Neuronal stem cell (in vitro differentiated cells): ENCODE data around the gene SLAMF7.

Experiments used
- DNase-seq: peaks from one replicate; pipeline ENCODE4 v3.0.0-alpha.2; 2013; ENCODE audit warnings: low spot score
- H2AFZ ChIP-seq: one replicate; pipeline ENCODE4 v1.6.1; 2013; ENCODE audit warnings: mild to moderate bottlenecking, low read length, inconsistent platforms
- H2AK5ac ChIP-seq: 2 replicates; pipeline ENCODE4 v1.6.1; 2013; ENCODE audit warnings: low read depth, mild to moderate bottlenecking, inconsistent platforms, low read length, moderate library complexity, mixed read lengths
- H2BK120ac ChIP-seq: 2 replicates; pipeline ENCODE4 v1.6.1; 2013; ENCODE audit warnings: low read depth, mild to moderate bottlenecking, inconsistent platforms, low read length, moderate library complexity, mixed read lengths
- H2BK12ac ChIP-seq: one replicate; pipeline ENCODE4 v1.6.1; 2013; ENCODE audit warnings: low read length, inconsistent platforms
- H2BK15ac ChIP-seq: 2 replicates; pipeline ENCODE4 v1.6.1; 2013; ENCODE audit warnings: mild to moderate bottlenecking, low read length, inconsistent platforms, mixed read lengths
- H2BK5ac ChIP-seq: one replicate; pipeline ENCODE4 v1.6.1; 2013; ENCODE audit warnings: inconsistent platforms, mild to moderate bottlenecking, low read length, moderate library complexity
- H3K14ac ChIP-seq: one replicate; pipeline ENCODE4 v1.6.1; 2013; ENCODE audit warnings: low read length, inconsistent platforms
- H3K18ac ChIP-seq: 2 replicates; pipeline ENCODE4 v1.6.1; 2013; ENCODE audit warnings: low read length, inconsistent platforms
- H3K23ac ChIP-seq: 2 replicates; pipeline ENCODE4 v1.6.1; 2013; ENCODE audit warnings: low read depth, mild to moderate bottlenecking, mixed read lengths, low read length, inconsistent platforms; ENCODE audit not compliant: poor library complexity
- H3K27ac ChIP-seq: replicated peaks from 3 replicates; pipeline ENCODE4 v1.5.1; 2013; ENCODE audit warnings: low read length, inconsistent platforms
- H3K27me3 ChIP-seq, 3 experiments: 2 replicates each; pipeline ENCODE4 v1.6.1; 2013; ENCODE audit warnings: low read length in 3 of 3, mild to moderate bottlenecking in 2 of 3, inconsistent platforms in 1 of 3, low read depth in 1 of 3, mixed read lengths in 1 of 3, moderate library complexity in 1 of 3; ENCODE audit not compliant: control insufficient read depth in 3 of 3, insufficient read depth in 3 of 3
- H3K36me3 ChIP-seq, 2 donors: replicated peaks in 1 of 2; 2 replicates each; pipeline ENCODE4 v1.6.1; 2013; ENCODE audit warnings: low read length in 2 of 2; ENCODE audit not compliant: control insufficient read depth in 2 of 2, insufficient read depth in 2 of 2
- H3K4ac ChIP-seq: 2 replicates; pipeline ENCODE4 v1.6.1; 2013; ENCODE audit warnings: inconsistent platforms, mild to moderate bottlenecking, low read length, moderate library complexity
- H3K4me1 ChIP-seq, 2 donors: 1 replicate in 1 of 2; 2 replicates in 1 of 2; pipeline ENCODE4 v1.6.1; 2013; ENCODE audit warnings: low read length in 2 of 2, low read depth in 1 of 2; ENCODE audit not compliant: control insufficient read depth in 2 of 2, insufficient read depth in 1 of 2
- H3K4me2 ChIP-seq: one replicate; pipeline ENCODE4 v1.6.1; 2013; ENCODE audit warnings: mild to moderate bottlenecking, low read length, inconsistent platforms; ENCODE audit not compliant: insufficient read depth, poor library complexity, severe bottlenecking
- H3K4me3 ChIP-seq, 2 donors: 2 replicates each; pipeline ENCODE4 v1.5.1; 2013; ENCODE audit warnings: low read length in 2 of 2, mild to moderate bottlenecking in 2 of 2, inconsistent platforms in 1 of 2, moderate library complexity in 1 of 2
- H3K79me1 ChIP-seq: one replicate; pipeline ENCODE4 v1.6.1; 2013; ENCODE audit warnings: low read depth, mild to moderate bottlenecking, inconsistent platforms, low read length, moderate library complexity
- H3K9ac ChIP-seq: one replicate; pipeline ENCODE4 v1.6.1; 2013; ENCODE audit warnings: mild to moderate bottlenecking, low read depth, low read length, inconsistent platforms; ENCODE audit not compliant: poor library complexity
- H3K9me3 ChIP-seq, 2 donors: replicated peaks in 1 of 2; 2 replicates each; pipeline versions ENCODE3 to v1.6.1; 2013; ENCODE audit warnings: low read length in 2 of 2, mild to moderate bottlenecking in 2 of 2, inconsistent platforms in 1 of 2, low read depth in 1 of 2, mixed read lengths in 1 of 2, moderate library complexity in 1 of 2; ENCODE audit not compliant: control insufficient read depth in 2 of 2, insufficient read depth in 1 of 2
- H4K8ac ChIP-seq: one replicate; pipeline ENCODE4 v1.6.1; 2013; ENCODE audit warnings: low read depth, mild to moderate bottlenecking, inconsistent platforms, low read length, moderate library complexity
- H4K91ac ChIP-seq: one replicate; pipeline ENCODE4 v1.6.1; 2013; ENCODE audit warnings: low read length, low read depth, mild to moderate bottlenecking, inconsistent platforms; ENCODE audit not compliant: poor library complexity
- WGBS, 2 donors: extraction: QIAGEN DNeasy Blood & Tissue Kit; methylation state at CpG; one replicate each; pipeline ENCODE4 v1.1.7; 2013; ENCODE audit warnings: missing lambda C conversion rate in 2 of 2, mixed read lengths in 1 of 2; ENCODE audit not compliant: insufficient read length in 2 of 2, insufficient replicate concordance in 1 of 2; ENCODE audit errors: extremely low coverage in 2 of 2; 5-methylcytosine and 5-hydroxymethylcytosine counted together

The SLAMF7 gene

GRCh38 chr1:160724465-160725242 lies 14.4 kb upstream of the SLAMF7 start:
- no CpG with 5 or more reads among the region's 11 CpGs for WGBS, 2 donors
- H3K14ac ChIP-seq, result no peak overlapping the region

GRCh38 chr1:160726114-160726497 lies 12.9 kb upstream of the SLAMF7 start:
- H3K36me3 ChIP-seq, result no peaks in the 10 kb centered on the region
- H3K9me3 ChIP-seq, result no peaks in the 10 kb centered on the region
- no peak overlapping the region for H4K8ac ChIP-seq
- no peak overlapping the region for H2BK12ac ChIP-seq
- H3K4me3 ChIP-seq, result no peak overlapping the region
- H3K14ac ChIP-seq, result no peak overlapping the region
- H3K79me1 ChIP-seq, result no peaks in the 10 kb centered on the region
- H3K4me2 ChIP-seq, result no peak overlapping the region
- no peak for DNase-seq
- peaks cover 0 to 2% of the 10 kb centered on the region in 2 donors for H3K4me1 ChIP-seq
- no peak overlapping the region for H3K23ac ChIP-seq
- H3K4ac ChIP-seq, result no peak overlapping the region
- peaks cover 0 to 4% (median 0%) of the 10 kb centered on the region in 3 experiments for H3K27me3 ChIP-seq
- no peak overlapping the region for H4K91ac ChIP-seq
- no peak overlapping the region for H2BK120ac ChIP-seq
- H2AK5ac ChIP-seq, result no peak overlapping the region
- WGBS, 2 donors, result no CpG with 5 or more reads among the region's 3 CpGs
- H2BK15ac ChIP-seq, result no peak overlapping the region
- no peak overlapping the region for H3K18ac ChIP-seq
- no peak overlapping the region for H3K27ac ChIP-seq
- H2BK5ac ChIP-seq, result no peak overlapping the region
- H2AFZ ChIP-seq, result no peak overlapping the region
- H3K9ac ChIP-seq, result no peak overlapping the region

More at GRCh38 chr1:160724465-160725242, 14.4 kb upstream of the SLAMF7 start:
- Histone ChIP-seq H3K23ac (no peak overlapping the region), H3K9me3 (no peaks in the 10 kb centered on the region), H3K9ac (no peak overlapping the region), H2AFZ (no peak overlapping the region), H3K18ac (no peak overlapping the region), H3K4me3 (no peak overlapping the region), H4K8ac (no peak overlapping the region), H4K91ac (no peak overlapping the region), H3K27me3 (peaks cover 0 to 4% (median 0%) of the 10 kb centered on the region in 3 experiments), H2BK5ac (no peak overlapping the region), H3K4ac (no peak overlapping the region), H2BK120ac (no peak overlapping the region), H3K36me3 (no peaks in the 10 kb centered on the region), H2BK15ac (no peak overlapping the region), H3K27ac (no peak overlapping the region), H2BK12ac (no peak overlapping the region), H3K4me2 (no peak overlapping the region), H2AK5ac (no peak overlapping the region), H3K79me1 (no peaks in the 10 kb centered on the region), H3K4me1 (peaks cover 0 to 2% of the 10 kb centered on the region in 2 donors)
- DNase-seq, result no peak

GRCh38 chr1:160726498-160727315 lies 12.3 kb upstream of the SLAMF7 start:
- Histone ChIP-seq H4K8ac (no peak overlapping the region), H2BK120ac (no peak overlapping the region), H2BK5ac (no peak overlapping the region), H2AK5ac (no peak overlapping the region), H3K4ac (no peak overlapping the region), H3K9ac (no peak overlapping the region), H2BK12ac (no peak overlapping the region), H3K18ac (no peak overlapping the region), H3K23ac (no peak overlapping the region), H3K27ac (no peak overlapping the region), H3K79me1 (no peaks in the 10 kb centered on the region), H3K4me1 (peaks cover 0 to 2% of the 10 kb centered on the region in 2 donors), H3K4me3 (no peak overlapping the region), H3K14ac (no peak overlapping the region), H2BK15ac (no peak overlapping the region), H3K4me2 (no peak overlapping the region), H4K91ac (no peak overlapping the region), H3K36me3 (no peaks in the 10 kb centered on the region), H2AFZ (no peak overlapping the region), H3K27me3 (peaks cover 0 to 4% (median 0%) of the 10 kb centered on the region in 3 experiments), H3K9me3 (no peaks in the 10 kb centered on the region)
- peak; percentile 73 for DNase-seq
- WGBS, 2 donors, result no CpG with 5 or more reads among the region's 8 CpGs

GRCh38 chr1:160727316-160727640 lies 11.8 kb upstream of the SLAMF7 start:
- no peak overlapping the region for H2AFZ ChIP-seq
- H3K9ac ChIP-seq, result no peak overlapping the region
- no peak overlapping the region for H3K4me3 ChIP-seq
- no peak overlapping the region for H3K23ac ChIP-seq
- H3K4me2 ChIP-seq, result no peak overlapping the region
- no peak overlapping the region for H2BK12ac ChIP-seq
- no peak overlapping the region for H3K27ac ChIP-seq
- H4K91ac ChIP-seq, result no peak overlapping the region
- no peaks in the 10 kb centered on the region for H3K9me3 ChIP-seq
- H3K79me1 ChIP-seq, result no peaks in the 10 kb centered on the region
- no peaks in the 10 kb centered on the region for H3K36me3 ChIP-seq
- peaks cover 0 to 4% (median 0%) of the 10 kb centered on the region in 3 experiments for H3K27me3 ChIP-seq
- H2AK5ac ChIP-seq, result no peak overlapping the region
- H4K8ac ChIP-seq, result no peak overlapping the region
- H2BK5ac ChIP-seq, result no peak overlapping the region
- H3K18ac ChIP-seq, result no peak overlapping the region
- H2BK120ac ChIP-seq, result no peak overlapping the region
- no peak overlapping the region for H3K14ac ChIP-seq
- H3K4ac ChIP-seq, result no peak overlapping the region
- H2BK15ac ChIP-seq, result no peak overlapping the region
- H3K4me1 ChIP-seq, result peaks cover 0 to 2% of the 10 kb centered on the region in 2 donors
- no peak for DNase-seq
